NCI-H1092 treated with DMSO at 0.1 percent for 48 hours (cell line): Measurements from ENCODE around the gene SLC6A5.
"Not testable (repeated sequence)": the region's sequence is repeated elsewhere in the genome, so short reads cannot be mapped to it uniquely, and the experiment has no call there.

Experiments used
- DNase-seq: peaks from one replicate; lab custom pipeline; 2025; lab: John Stamatoyannopoulos, UW

The SLC6A5 gene

DNA sequence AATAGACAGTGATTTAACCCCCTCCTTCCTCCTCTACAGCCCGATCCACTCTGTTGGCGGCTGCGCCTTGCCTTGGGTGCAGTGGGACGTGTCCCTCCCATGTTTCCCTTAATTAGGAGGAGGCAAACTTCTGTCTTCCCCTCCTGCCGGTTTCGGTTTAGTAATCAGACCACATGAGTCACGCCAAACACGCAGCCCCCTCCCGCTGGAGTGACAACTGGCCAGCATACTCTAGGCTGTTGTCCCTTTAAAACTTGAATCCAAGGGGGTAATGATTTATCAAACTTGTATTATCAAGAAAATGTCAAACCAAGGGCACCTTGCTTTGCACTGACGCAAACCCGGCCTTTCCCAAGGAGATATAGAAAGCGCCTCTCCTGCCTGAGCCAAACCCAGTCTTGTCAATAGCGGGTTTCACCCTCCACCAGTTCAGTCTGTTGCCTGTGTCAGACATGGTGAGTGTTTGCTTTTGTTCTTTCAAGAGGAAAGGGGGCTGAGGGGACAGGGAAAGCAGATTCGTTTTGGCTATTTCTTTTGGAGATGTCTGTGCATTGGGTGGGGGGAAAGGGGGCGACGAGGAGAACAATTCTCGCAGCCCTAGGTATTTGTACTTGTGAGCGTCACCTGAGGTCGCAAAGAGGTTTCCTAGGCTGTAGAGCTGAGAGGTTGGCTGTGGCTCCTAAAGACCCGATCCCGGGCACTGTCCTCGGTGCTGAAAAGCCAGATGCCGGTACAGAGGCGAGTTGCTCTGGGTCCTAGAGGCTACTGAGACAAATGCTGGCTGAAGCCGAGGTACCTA is at the start of gene SLC6A5:
SLC6A5 (plus strand) TSS at position 388 of the 799 bp plus-strand sequence; CDS start at position 453, 65 bp downstream.
- DNase-seq = no peak

DNA sequence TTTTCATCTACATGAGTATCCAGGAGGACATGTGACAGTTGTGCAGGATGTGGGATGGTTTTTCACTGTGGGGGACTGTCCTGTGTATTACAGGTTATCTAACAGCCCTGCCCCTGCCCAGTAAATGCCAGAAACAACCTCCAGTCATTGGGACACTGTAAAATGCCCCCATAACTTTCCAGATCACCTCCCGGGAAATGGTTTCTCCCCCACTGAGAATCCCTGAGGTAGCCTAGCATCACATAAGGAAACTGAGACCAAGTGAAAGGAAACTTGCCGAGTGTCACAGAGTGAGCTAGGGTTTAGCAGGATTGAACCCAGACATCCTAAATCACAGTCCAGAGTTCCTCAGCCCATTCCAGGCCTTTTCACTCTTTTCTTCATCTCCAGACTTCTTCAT is 48.3 kb upstream of the SLC6A5 start:
- no peak for DNase-seq

DNA sequence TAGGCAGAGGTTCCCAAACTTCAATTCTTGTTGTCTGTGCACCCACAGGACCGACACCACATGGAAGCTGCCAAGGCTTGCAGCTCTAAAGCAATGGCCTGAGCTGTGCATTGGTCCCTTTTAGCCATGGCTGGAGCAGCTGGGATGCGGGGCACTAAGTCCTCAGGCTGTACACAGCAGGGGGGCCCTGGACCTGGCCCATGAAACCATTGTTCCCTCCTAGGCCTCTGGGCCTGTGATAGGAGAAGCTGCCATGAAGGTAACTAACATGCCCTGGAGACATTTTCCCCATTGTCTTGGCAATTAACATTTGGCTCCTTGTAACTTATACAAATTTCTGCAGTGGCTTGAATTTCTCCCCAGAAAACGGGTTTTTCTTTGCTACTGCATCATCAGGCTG is 43.6 kb upstream of the SLC6A5 start:
- no peak for DNase-seq

DNA sequence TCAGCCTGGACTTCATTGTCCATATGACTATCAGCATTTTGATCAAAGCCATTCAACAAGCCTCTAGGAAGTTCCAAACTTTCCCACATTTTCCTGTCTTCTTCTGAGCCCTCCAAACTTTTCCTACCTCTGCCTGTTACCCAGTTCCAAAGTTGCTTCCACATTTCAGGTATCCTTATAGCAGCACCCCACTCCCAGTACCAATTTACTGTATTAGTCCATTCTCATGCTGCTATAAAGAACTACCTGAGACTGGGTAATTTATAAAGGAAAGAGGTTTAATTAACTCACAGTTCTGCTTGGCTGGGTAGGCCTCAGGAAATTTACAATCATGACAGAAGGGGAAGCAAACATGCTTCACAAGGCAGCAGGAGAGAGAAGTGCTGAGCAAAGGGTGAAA is 43.0 kb upstream of the SLC6A5 start:
- DNase-seq = not testable (repeated sequence)

DNA sequence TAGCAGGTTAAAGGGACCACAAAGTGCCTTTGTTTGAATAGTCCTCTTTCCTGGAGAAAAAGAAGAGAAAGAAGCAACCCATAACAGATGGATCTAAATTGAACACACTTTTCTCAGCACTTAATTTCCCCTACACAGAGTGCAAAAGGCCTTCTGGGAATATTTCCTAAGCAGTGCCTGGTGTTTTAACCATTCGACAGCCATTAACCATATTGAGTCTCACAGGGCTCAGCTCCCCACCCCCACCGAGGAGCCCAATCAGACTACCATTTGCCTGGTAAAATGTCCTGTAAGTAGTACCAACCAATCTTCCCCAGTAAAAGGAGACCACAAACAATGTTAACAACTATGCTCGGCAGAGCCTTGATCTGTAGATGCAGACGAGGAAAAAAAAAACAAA is 40.7 kb upstream of the SLC6A5 start:
- DNase-seq = no peak

DNA sequence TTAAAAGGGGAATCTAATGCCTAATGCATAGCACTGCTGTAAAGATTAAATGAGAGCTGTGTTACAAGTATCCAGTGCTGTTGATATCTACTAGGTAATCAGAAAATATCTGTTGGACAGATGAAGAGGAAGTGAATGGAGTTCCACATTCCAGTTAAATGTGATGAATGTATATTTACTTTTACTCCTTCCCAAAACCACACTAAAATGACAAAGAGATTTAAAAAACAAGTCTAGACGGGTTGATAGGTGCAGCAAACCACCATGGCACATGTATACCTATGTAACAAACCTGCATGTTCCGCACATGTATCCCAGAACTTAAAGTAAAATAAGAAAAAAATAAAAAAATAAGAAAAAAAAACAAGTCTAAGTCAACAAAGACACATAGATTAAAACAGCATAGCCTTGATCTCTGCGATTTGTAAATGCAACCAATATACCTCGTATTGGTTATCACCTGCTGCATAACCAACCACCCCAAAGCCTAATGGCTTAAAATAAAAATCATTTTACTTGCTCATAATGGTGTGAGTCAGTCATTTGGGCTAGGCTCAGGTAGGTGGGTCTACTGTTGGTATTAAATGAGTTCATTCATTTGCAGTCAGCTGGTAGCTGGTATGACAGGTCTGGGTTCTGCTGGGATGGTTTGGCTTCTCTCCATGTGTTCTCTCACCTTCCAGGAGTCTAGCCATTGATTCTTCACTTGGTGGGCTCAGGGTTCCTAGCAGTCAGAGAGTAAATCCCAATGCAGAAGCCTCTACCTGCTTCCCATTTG is 39.7 kb upstream of the SLC6A5 start:
- no peak for DNase-seq

DNA sequence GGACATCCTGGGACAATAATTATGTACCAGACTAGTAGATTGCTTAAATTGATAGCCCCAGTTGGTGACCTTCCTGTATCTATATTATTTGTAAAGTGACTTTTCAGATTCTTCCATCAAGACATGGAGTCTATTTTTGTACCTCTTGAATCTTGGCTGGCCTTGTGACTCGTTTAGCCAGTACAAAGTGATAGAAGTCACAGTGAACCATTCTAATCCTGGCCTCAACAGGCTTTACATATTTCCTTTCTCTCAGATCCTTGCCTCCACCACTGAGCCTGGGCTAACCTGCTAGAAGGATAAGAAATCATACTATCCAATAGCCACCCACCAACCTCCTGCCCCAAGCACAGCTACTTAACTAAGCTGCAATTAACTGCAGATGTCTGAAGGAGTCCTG is 37.5 kb upstream of the SLC6A5 start:
- no peak for DNase-seq

DNA sequence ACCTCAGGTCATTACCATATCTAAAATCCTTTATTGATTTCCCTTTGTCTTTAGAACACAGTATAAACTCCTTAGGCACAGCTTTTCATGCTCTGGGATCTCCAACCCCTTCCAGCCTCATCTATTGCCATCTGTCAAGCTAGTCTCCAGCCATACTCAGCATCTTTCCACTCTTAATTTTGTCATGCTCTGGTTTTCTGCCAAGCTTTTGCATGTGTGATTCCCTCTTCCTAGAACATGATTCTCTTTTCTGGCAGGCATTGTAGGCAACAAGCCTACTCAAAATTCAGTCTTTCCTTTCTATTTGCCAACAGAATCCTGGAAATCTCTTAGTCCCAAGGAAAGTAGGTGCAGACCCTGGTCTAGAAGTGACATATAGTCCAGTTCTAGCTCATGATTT is 35.5 kb upstream of the SLC6A5 start:
- no peak for DNase-seq

DNA sequence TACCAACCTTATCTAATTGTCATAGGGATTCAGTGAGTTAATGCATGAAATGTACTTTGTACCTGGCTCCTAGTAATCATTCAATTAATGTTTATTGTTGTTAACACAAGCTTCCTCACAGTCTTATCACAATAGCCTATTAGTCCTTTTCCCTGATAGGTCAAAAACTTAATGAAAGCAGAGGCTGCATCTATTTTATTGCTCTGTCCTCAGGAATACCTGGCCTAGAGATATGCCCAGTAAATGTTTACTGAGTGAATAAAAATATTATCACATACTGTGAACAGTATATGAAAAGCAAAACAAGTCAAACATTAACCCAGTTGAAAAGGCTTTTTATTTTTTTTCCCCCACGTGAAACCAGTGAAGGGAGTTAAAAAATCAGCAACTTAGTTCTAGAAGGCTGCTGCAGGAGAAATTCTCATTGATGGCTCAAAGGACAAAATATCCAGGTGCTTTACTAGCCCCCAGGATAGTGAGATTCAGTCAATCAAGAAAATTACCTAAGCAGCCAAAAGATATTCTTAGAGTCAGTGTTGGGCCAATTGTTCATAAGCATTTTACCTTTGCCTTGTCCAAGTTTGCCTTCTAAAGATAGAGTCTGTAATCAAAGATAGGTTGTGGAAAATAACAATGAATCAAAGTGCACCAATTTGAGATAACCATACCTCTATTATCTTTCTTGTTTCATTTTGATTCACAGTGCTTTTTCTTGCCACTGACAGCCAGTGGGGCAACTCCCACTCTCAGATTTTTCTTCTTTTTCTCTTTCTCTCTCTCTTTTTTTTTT is 34.4 kb upstream of the SLC6A5 start:
- DNase-seq = no peak

DNA sequence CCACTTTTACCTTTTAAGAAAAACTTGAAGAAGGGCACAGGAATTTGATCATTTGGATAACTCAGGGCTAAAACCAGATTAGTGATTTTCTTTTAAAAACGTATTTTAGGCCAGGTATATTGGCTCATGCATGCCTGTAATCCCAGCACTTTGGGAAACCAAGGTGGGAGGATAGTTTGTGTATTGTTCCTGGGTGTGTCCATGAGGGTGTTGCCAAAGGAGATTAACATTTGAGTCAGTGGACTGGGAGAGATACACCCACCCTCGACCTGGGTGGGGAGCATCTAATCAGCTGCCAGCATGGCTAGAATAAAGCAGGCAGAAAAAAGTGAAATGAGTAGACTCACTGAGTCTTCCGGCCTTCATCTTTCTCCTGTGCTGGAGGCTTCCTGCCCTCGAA is 33.3 kb upstream of the SLC6A5 start:
- not testable (repeated sequence) for DNase-seq

DNA sequence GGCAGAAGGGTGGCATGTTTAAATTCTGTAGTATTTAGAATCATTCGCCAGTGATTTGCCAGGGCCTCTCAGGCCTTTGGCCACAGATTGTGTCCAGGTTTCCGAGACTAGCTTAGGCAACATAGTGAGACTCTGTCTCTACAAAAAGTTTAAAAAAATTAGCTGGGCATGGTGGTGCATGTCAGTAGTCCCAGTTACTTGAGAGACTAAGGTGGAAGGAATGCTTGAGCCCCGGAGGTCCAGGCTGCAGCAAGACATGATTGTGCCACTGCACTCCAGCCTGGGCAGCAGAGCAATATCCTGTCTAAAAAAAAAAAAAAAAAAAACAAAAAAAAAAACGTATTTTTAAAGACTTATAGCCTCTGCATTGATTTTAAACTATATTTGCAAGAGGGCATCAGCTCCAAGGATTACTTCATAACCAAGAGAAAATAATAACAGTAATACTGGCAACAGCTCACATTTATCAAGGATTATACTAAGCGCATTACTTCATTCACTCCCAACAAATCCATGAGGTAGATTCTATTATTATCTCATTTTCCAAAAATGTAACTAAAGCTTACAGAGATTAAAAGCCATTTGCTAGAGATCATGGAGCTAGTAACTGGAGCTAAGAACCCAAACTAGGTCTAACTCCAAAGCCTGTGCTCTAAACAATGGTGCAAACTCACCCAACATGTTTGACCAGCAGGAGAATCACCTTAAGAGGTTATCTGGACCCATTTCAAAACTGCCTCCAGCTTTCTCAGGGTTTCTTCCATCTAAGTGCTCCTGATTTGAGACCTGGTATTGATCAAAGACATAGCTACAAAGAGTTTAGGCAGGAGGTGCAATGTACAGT is 32.6 kb upstream of the SLC6A5 start:
- DNase-seq = no peak

DNA sequence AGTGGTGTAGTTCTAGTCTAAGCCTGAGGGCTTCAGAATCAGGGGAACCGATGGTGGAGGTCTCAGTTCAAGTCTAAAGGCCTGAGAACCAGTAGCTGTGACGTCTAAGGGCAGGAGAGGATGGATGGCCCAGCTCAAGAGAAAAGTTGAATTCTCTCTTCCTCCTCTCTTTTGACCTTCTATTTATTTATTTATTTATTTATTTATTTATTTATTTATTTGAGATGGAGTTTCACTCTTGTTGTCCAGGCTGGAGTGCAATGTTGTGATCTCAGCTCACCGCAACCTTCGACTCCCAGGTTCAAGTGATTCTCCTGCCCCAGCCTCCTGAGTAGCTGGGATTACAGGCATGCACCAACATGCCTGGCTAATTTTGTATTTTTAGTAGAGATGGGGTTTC is 19.7 kb upstream of the SLC6A5 start:
- not testable (repeated sequence) for DNase-seq

DNA sequence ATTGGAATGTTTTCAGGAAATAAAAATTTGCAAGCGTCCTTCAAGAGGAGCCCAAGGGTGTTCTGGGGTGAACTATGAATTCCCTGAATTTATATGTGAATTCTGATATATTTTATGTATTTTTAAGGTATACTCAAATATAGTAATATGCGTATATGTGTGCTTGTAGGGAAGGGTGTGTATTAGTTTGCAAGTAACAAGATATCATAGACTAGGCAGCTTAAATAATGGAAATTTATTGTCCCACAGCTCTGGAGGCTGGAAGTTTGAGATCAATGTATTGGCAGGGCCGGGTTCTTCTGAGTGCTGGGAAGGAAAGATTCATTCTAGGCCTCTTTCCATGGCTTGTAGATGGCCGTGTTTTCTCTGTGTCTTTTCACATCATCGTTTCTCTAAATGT is 16.2 kb upstream of the SLC6A5 start:
- DNase-seq = no peak

DNA sequence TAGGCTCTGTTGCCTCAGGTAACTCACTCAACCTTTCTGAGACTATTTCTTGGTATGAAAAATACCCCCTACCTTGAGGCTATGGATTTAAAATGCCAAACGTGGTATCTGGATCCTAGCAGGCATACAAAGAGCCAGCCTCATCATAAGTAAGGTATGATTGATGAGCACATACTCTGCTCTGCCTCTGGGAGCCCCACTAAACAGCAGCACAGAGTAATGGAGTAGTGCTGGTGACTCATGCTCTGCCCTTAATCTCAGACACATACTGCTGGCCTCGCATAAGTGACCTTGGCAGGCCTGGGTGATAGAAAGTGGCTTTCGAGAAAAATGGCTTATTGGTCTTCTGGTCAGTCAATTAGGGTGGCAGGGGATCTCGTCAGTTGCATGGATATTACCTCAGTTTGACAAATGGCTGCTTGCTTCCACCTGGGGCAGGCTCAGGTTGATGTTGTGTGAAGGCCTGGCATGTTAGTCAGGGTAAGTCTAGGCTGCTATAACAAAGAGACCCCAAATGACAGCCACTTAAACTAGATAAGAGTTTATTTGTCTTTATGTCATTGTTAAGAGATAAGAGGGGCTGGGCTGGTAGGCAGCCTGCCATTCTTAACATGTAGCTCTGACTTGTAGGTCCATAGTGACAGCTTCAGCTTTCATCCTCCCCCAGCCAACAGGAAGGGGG is 15.2 kb upstream of the SLC6A5 start:
- no peak for DNase-seq

DNA sequence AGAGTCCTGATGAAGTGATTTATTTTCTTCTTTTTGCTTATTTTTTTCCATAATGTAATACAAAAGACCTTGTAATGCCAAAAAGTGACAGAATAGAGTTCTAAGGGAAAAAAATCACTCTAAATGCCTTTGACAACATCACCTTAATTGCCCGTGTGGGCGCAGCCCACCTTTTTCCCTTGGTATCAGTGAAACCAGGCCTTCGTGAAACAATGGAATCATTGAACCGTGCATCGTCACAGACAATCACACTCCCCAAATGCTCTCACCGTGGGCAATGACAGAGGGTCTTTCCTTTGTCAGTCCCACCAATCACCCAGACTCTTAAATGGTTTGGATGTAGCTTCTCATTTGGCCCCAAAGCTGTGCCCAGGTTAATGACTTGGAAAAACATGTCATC is 9.6 kb upstream of the SLC6A5 start:
- DNase-seq = no peak

DNA sequence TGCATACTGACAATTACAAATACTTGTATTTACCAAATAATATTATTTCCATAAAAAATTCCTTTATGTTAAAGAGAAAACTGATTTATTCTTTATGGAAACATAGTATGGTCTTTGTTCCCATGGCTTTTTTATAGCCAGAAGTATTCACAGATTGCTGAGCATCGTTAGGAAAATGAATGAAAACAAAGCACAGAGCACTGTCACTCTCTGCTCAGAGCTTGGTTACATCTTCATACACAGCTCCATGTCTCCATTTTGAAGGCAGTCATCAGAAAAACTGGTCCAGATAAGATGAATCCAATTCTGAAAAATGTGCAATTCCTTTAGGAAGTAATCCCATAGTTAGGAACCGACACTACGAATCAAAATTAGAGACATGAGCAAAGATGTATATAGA is 9.0 kb upstream of the SLC6A5 start:
- no peak for DNase-seq

DNA sequence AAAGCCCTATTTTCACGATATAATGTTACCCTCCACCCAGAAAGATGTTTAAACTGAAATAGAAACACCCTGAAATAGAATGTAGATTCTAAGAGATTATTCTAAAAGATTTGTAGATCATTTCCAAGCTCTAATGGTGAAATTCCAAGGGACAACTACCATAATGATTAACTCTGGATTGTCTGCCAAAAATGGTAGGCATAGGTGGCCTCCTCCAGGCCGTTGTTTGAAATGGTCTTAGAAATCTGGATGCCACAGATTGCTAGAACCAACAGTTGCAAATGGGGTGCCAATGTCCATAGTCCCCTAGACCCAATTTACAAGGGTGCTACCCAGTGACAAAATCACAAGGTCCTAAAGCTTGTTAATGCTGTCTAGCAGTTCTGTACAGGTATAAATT is 6.7 kb upstream of the SLC6A5 start:
- no peak for DNase-seq

DNA sequence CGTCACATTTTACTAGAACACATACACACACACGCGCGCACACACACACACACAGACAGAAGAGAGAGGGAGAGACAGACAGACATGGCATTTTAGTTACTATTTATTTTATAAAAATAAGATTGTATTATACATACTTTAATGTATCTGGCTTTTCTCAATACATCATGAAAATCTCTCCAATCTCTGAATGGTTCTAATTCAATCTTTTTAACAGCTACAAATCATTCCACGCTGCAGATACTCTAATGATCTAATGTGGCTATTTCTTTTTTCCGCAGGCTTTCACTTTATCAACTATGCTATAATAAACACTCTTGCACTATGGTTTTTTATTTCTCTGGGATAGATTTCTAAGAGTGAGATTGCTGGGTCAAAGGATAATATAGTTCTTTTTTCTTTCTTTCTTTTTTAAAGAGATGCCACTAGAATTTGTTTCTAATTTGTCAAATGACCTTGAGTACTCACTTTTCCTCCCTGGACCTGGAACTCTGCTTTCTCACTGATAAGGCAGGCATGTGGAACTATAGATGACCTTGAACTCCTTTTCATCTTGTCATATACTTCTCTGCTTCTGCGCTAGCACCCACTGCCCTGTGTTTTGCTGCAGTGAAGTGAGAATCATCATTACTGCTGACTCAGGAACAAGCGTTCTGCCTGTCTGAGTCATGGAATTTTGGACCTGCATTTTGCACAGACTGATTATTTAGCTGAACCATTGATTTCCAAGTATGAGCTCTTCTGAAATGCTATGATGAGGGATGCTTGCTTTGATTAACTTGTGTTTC is 4.9 kb upstream of the SLC6A5 start:
- DNase-seq = no peak

DNA sequence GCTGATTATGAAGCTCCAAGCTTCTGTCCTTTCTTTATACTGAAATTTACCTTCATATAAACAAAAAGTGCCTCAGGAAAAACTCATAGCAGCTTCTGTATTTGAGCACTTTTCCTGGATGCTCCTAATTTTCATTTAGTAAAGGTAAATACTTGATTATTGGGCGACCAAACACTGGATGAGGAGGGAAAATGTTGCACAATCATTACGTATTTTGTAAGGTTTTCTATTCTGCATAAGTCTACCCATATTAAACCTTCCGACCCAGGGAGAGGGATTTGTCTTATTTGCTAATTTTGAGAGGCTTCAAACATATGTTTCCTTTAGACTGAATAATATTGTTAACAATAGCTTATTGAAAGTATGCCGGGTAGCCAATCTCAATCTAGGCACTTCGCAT is 4.3 kb upstream of the SLC6A5 start:
- no peak for DNase-seq
